ENCODE measurements around the gene CCDC87.
"Not testable (repeated sequence)": the region's sequence is repeated elsewhere in the genome, so short reads cannot be mapped to it uniquely, and the experiment has no call there.

Gene CCDC87

DNA sequence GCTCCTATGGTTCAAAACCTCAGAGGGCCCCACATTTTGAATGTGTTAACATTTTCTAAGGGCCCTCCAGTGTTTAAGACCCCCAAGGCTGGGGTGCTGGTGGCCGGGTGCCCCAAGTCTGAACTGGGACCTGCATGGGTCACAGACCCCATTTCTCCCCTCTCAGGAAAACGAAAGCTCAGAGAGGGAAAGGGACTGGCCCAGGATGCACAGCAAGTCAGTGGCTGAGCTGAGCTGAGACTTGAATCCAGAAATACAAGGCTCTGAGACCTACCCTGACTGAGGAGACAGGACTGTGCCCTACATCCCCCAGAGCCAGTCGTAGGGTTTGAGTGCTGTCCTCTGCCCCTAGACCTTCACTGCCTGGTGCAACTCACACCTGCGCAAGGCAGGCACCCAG, 42.0 kb downstream of the CCDC87 start:
- no peak for DNase-seq

DNA sequence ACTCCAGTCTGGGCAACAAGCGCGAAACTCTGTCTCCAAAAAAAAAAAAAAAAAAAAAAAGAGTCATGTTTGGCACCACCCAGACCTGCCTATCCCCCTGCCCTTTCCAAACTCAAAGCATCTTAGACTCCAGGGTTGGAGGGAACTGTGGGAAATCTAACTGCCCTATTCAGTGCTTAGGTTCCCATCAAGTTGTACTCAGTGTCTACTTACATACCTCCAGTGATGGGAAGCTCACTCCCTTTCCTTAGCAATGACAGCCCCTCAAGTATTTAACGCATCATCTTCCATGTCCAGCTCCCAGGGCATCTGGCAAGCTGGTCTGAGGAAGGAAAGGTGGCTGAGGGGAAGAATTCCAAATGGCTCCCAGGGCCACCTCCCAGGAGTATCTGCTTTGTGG, 43.2 kb downstream of the CCDC87 start:
- no peak for DNase-seq

DNA sequence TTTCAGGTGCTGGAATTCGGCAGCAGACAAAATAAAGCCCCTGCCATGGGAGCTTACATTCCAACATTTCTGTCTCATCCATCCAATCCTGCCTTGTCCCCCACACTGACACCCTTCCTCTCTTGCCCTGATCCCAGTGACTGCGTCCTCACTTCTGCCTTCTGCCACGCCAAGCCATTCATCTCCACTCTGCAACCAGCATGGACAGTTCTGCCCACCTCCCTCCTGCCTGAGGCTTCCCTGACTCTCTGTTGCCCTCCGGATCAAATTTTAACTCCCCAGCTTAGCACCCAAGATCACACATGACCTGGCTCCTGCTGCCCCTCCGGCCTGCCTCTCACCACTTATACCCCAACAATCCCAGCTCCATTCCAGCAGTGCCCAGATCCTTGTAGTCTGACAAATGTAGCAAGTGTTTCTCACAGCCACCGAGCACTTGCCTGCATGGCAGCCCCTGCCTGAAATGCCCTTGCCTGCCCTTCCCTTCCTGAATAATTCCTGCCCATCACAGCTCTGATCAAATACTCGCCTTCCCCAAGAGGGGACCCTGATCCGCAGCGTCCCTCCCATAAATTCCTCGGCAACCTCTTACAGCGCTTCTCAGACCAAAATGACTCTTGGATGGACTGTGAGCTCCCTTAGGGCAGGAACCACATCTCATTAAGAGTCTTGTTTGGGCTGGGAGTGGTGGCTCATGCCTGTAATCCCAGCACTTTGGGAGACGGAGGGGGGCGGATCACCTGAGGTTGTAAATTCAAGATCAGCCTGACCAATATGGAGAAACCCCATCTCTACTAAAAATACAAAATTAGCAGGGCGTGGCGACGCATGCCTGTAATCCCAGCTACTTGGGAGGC, 43.9 kb downstream of the CCDC87 start:
- no peak for DNase-seq

DNA sequence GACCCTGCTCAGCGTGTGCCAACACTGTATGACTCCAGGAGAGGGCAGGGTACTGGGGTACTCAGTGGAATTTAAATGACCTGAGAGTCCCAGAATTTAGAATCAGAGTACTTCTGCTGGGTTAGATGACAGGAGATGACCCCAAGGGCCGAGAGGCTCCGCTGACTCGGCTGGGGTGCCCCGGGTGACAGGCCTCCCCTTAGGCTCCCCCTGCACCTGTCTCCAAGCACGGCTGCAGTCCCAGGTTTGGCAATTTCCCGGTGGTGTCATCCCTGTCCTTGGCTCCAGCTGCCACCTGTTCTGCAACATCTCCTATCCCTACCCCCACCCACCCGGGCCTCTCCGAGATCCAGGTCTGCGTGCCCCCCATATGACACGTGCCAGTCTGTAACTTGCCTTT, 44.8 kb downstream of the CCDC87 start:
- DNase-seq: no peak

DNA sequence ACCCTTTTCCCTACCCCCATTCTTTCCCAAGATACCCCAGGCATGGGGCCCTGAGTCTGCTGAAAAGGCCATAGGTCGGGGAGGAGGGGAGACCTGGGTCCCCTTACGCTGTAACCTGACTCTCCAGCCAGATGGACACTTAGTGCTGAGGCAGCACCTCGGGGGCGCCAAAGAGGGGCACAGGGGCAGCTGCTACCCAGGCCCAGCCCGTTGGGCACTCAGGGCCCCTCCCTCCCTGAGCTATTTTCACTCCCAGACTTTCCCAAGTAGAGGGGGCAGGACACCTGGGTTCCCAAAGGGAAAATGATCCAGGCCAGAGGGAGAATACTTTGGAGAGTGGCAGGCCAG, 45.2 kb downstream of the CCDC87 start:
- no peak for DNase-seq

DNA sequence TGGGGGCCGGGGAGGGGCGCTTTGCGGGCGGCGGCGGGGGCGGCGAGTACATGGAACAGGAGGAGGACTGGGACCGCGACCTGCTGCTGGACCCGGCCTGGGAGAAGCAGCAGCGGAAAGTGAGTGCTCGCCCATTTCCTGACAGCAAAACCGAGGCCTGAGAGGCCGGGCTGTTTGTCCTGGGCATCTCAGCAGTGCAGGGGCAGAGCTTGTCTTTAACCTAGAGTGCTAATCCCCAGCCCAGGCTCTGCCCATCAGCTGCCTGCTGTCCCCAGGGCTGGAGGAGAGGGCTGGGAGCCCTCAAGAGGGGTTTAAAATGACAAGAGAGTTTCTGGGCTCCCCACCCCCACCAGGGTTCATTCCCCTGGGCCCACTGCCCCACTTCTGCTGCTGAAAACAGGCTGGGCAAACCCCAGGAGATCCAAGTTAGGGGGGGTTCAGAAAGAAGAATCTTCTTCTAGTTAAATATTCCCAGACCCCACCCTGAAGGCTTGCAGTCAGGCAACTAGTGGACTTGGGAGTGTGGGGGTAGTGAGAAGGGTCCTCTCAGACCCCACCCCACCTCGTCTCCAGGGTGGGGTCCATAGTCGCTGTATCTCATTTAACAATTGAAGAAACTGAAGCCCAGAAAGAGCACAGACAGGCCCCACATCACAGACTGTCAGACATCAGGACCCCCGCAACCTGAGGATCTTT, 45.7 kb downstream of the CCDC87 start:
- DNase-seq: no peak

DNA sequence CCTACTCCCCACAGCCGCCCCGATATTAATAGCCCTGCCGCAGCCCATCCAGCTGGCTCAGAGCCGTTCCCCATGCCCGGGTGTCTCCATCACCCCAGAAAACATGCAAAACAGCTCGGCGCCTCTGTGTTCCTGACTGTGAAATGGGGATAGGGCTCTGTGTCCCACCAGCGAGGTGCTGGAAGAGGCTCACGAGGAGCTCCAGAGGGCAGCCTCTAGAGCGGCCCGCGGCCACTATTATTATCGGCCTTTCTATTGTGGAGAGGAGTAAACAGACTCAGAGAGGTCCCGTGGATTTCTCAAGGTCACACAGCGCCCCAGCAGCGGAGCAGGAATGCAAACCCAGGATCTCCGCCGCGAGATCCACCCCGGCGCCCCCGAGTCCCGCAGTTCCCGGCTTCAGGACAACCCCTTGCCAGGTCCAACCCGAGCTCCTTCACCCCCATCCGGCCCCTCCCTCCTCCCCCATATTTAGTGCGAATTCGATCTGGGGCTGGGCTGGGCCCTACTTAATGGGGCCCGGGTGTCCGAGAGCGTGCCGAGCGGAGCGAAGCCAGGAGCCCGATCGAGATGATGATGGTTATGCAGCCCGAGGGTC, 46.4 kb downstream of the CCDC87 start, which contains the start of gene ACTN3:
ACTN3 (plus strand) TSS at position 536 of the 598 bp plus-strand sequence; CDS start at position 571, 35 bp downstream.
- peak; percentile 41 for DNase-seq

DNA sequence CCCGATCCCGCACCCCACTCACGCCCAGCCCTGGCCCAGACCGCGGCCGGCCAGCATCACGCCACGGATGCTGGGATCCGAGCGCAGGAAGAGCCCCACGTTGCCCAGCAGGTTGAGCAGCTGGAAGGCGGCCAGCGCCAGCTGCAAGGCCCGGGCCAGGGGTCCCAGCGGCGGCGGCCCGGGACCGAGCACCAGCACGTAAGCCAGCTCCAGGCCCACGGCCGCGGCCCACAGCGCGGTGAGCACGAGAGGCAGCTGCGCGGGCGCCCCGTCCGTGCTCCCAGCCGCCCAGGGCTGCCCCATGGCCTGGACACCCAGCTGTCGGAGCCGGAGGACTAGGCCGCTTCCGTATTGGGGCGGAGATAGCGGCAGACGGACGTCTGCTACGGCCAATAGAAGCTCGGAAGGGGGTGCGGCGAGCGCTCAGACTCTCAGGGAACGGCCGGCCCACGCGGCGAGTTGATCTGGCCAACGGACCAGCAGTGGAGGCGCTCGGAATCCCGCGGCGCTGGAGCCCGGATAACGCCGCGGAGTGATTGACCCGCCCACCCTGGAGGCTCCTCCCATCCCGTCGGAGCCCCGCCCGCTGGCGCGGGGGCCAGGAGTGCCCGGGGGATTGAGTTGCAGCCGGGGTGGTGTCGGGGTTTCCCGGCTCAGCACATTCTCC, 47.0 kb downstream of the CCDC87 start, which contains the start of gene ZDHHC24:
ZDHHC24 (minus strand) TSS at position 348 of the 667 bp plus-strand sequence; CDS start at position 303, 45 bp downstream.
- DNase-seq: peak; percentile 97

DNA sequence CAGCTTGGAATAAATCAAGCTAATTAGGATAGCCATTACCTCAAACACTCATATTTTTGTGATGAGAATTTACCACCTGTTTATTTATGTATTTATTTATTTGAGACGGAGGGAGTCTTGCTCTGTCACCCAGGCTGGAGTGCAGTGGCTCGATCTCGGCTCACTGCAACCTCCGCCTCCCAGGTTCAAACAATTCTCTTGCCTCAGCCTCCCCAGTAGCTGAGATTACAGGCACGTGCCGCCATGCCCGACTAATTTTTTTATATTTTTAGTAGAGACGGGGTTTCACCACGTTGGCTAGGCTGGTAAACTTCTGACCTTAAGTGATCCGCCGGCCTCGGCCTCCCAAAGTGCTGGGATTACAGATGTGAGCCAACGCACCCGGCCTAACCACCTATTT, 47.9 kb downstream of the CCDC87 start:
- not testable (repeated sequence) for DNase-seq

DNA sequence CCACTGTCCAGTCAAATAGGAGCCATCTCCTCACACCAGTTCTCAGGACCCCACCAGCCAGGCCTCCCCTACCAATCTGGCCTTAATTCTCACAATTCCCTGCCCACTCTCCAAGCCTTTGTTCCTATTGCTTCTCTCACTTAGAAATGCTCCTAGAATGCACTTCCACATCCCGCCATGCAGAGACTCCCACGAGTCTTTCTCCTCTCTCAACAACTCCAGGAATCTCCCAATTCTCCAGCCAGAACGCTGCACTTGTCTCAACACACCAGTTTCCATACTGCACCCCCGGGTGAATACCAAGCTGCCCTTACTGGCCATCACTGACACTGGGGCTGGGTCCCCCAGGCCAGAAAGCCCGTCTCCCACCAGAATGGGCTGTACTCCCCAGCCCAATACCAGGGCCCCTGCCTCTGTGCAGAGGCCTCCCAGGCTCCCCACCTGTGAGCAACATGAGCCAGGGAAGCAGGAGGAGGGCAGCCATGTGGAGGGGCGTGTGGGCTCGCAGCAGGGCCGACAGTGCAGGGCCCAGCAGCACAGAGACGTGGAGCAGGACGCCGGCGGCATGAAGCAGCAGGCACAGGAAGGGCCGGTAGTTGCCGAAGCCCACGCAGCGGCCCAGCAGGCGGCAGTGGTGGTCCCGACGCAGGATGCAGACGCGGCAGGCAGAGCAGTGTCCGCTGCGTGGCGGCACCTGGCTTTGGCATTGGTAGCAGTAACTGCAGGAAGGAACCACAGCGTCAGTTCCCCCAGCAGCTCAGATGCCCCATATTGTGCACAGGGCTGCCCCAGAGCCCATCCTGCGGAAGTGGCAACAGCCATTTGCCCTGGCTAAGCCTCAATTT, 49.4 kb downstream of the CCDC87 start:
- peak; percentile 48 for DNase-seq

DNA sequence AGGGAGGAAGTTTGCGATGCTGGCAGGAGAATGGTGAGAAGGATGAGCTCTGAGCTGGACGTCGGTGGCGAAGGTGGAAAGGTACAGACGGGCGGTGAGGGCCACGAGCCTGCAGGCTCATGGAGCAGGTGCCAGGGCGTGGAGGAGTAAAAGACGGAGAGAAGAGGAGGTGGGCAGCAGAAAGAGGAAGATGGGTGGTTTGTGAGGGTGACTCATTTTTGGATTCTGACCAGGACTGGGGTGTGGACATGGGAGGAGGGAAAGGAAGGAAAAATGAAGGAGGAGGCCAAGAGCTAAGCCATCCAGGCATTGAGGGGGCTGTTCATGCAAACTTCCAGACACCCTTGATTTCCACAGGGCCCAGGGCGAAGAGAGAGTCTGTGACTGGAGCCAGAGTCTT, 50.5 kb downstream of the CCDC87 start:
- DNase-seq: peak; percentile 10

DNA sequence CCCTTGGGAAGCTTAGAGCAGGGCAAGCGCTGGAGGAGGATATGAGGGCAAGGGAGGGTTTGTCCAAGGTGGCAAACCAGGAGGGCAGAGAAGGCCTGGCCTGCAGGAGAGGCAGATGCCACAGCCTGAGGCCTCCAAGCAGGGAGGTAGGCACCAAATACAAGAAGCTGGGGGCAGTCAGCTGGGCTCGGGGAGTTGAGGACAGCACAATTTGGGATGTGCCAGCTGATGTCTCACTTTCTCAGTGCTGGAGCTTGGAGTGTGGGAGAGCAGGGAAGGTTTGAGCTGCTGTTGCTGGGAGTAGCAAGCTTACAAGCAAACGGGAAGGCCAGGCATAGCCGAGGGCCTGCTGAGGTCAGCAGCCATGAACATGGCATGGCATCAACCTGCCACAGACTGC, 51.0 kb downstream of the CCDC87 start:
- no peak for DNase-seq

DNA sequence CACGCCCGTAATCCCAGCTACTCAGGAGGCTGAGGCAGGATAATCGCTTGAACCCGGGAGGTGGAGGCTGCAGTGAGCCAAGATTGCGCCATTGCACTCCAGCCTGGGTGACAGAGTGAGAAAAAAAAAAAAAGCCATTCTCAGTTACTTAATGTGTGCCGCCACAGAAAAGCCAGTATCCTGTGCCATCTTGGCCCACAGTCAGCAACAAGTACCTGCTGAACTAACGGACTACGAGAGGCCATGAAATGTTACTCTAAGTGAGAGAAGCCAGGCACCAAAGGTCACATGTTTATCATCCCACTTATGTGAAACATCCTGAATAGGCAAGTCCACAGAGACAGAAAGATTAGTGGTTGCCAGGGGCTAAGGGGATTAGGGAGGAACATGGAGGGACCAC, 52.3 kb downstream of the CCDC87 start:
- not testable (repeated sequence) for DNase-seq

Data from fibroblast of skin of right quadriceps (primary cell).